Measurements from ENCODE around the gene MRPL30. TPM values are rescaled to one million over a fixed set of nuclear protein-coding genes. Genes with fewer than 3 reads are reported as not detected.

MRPL30 gene
- total and polyA plus RNA-seq, 2 donors (not counting 3 experiments of a cell fraction or from before 2014, with no cell fraction given): 14.7 to 28.4 TPM

GRCh38 chr2:99240431-99240830 lies 59.4 kb downstream of the MRPL30 start:
- ChIA-PET POLR2A (no interaction called here), CTCF (interaction anchor here (1.4 kb wide), 1 partner anchor 38 kb away, joined by 3 read pairs; no protein-coding TSS in a partner anchor)
- H3K36me3 ChIP-seq (ENCODE audit: control insufficient read depth in 2 of 2, extremely low read depth in 1 of 2, insufficient read depth in 2 of 2, low read length in 2 of 2): no peaks in the 10 kb centered on the region
- H3K4me1 ChIP-seq (ENCODE audit: control insufficient read depth, extremely low read depth, insufficient read depth, low read length): no peaks in the 10 kb centered on the region
- FAIRE-seq (no peak), DNase-seq (ENCODE audit: low read depth, low spot score) (no peak)
- H3K79me2 ChIP-seq (ENCODE audit: control insufficient read depth, insufficient read depth, low read length): no peaks in the 10 kb centered on the region
- no peak overlapping the region for H3K27ac ChIP-seq (ENCODE audit: insufficient read depth, low read depth, low read length)
- no peaks in the 10 kb centered on the region for H3K9me3 ChIP-seq (replicated peaks; ENCODE audit: control insufficient read depth, insufficient read depth, low read length)
- dilution Hi-C loops (cut with MboI; ENCODE audit: extremely low pct_ligation_motif_present, low sequenced_read_pairs) (no loop called here), intact Hi-C loops (cut with micrococcal nuclease) (no loop called here)
- H3K9me1 ChIP-seq (replicated peaks; ENCODE audit: control insufficient read depth, extremely low read depth, insufficient read depth, low read length): no peaks in the 10 kb centered on the region
- no peaks in the 10 kb centered on the region for H3K27me3 ChIP-seq (ENCODE audit: control insufficient read depth in 2 of 2, insufficient read depth in 2 of 2, low read length in 2 of 2)
- no TSS peak for BruUV-seq (replicated peaks)
- H2AFZ ChIP-seq (ENCODE audit: low read depth, low read length): no peak overlapping the region
- H3K4me3 ChIP-seq (replicated peaks in 1 of 3; ENCODE audit: insufficient read depth in 1 of 3, low read depth in 1 of 3, low read length in 3 of 3): no peak overlapping the region
- no peak overlapping the region for H3K9ac ChIP-seq (replicated peaks; ENCODE audit: extremely low read depth, insufficient read depth, low read length)
- H4K20me1 ChIP-seq (replicated peaks; ENCODE audit: control insufficient read depth, extremely low read depth, insufficient read depth, low read length): no peaks in the 10 kb centered on the region
- no peak for TF ChIP-seq FOS (IDR thresholded peaks at IDR 0.05; ENCODE audit: borderline replicate concordance, insufficient read depth, low read length)
- TF ChIP-seq EZH2 (IDR thresholded peaks at IDR 0.05; ENCODE audit: borderline replicate concordance, low read depth, low read length, severe bottlenecking): no peak
- TF ChIP-seq POLR2AphosphoS5 (IDR thresholded peaks at IDR 0.05; ENCODE audit: insufficient read depth, low read depth, low read length): no peak
- TF ChIP-seq GATA2 (IDR thresholded peaks at IDR 0.05; ENCODE audit: insufficient read depth, insufficient read length, low read depth, low read length): no peak
- no peak for TF ChIP-seq POLR2A (IDR thresholded peaks at IDR 0.05; ENCODE audit: low read depth, low read length)
- TF ChIP-seq MYC (IDR thresholded peaks at IDR 0.05; ENCODE audit: low read depth, low read length): no peak
- no peak for TF ChIP-seq JUN (IDR thresholded peaks at IDR 0.05; ENCODE audit: borderline replicate concordance, insufficient read depth, insufficient read length, low read depth)
- no peak for TF ChIP-seq CTCF (IDR thresholded peaks at IDR 0.05; ENCODE audit: extremely low read depth in 1 of 2, insufficient read depth in 1 of 2, low read depth in 1 of 2, low read length in 2 of 2)
- no peak for TF ChIP-seq MAX (IDR thresholded peaks at IDR 0.05; ENCODE audit: insufficient read depth, insufficient read length)
- no peak overlapping the region for H3K4me2 ChIP-seq (ENCODE audit: insufficient read depth, low read length)
